ENCODE measurements around the gene FBXW7.

FBXW7 gene

DNA sequence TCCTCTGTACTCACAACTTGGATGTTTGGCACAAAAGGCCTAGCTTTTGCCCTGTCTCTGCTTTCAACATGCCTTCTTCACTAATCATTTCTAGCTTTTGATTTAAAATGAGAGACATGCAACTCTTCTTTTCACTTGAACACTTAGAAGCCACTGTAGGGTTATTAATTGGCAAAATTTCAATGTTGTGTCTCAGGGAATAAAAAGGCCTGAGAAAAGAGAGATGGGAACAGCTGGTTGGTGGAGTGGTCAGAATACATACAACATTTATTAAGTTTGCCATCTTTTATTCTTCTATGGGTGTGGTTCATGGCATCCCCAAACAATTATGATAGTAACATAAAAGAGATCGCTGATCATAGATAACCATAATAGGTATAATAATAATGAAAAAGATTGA, 114.3 kb downstream of the FBXW7 start:
- DNase-seq = no peak

DNA sequence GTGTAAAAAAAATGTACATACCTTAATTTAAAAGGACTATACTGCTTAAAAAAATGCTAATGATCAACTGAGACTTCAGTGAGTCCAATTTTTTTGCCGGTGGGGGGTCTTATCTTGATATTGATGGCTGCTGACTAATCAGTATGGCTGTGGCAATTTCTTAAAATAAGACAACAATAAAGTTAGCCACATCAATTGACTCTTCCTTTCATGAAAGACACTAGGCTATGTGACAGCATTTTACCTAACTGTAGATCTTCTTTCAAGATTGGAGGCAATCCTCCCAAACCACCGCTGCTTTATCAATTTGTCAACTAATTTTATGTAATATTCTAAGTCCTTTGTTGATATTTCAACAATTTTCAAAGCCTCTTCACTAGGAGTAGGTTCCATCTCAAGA, 116.1 kb downstream of the FBXW7 start:
- no peak for DNase-seq

DNA sequence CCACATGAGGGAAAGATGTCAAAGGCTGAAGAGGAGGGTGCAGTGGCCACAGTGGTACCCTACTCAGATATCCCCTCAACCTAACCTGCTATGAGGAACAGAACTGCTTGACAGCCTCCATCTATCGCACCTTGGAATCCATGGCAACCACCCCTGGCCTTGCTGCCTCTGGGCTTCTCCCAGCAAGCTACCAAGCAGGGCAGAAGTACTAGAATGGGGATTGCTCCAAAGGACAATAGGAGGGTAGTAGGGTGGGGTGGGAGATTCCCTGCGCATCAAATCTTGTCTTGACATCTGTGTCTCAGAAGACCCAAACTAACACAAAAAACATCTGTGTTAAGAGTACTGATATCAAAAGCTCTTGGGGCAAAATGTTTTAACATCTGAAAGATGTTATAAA, 118.2 kb downstream of the FBXW7 start:
- DNase-seq = no peak

DNA sequence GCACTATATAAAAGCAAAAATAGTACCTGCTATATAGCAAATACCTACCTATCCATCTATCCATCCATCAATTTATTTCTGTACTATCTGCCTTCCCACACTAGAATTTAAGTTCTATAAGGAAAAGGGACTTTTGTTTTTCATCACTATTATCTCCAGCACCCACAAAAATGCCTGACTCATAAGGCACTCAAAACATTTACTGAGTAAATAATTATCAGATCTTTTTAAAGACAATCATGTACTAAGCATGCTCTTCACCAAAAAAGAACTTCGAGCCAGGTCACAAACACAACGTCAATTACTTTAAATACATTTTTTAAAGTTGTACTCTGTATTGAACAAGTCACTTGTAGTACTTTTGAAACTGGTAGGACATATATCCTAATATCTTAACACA, 119.9 kb downstream of the FBXW7 start:
- no peak for DNase-seq

DNA sequence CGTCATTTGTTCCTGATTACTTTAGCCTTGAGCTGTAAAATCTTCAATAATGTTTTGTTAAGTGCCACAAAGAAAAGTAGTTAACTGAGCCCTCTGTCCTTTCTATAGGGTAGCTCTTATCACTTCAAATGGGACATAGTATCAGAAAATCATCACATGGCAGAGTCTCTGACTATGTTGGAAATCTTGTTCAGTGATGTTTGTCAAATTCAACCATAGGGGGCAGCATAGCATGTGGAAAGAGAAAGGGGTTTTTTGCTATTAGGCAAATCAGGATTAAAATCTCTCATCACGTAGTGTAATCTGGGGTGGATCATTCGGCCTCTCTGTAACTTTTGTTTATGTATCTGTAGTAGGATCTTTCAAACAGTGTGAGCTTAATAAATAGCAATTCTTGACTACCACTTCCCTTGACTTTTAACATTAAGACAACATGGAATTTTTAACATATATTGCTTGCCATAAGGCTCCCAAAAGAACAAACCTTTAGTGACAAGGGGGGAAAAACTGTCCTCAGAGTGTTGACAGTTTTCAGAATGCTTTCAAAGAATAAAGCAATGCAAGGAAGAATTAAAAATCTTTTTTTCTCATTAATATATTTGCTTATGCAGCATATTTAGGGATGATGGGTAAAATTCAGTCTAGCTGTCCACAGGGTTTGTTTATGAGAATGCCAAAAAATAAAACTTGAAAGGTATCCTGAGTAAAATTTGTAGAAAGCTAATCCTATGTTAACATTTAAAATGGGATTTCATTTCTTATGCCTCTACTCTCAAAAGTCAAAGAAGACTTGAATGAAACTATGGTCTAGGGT, 127.2 kb downstream of the FBXW7 start:
- no peak for DNase-seq

DNA sequence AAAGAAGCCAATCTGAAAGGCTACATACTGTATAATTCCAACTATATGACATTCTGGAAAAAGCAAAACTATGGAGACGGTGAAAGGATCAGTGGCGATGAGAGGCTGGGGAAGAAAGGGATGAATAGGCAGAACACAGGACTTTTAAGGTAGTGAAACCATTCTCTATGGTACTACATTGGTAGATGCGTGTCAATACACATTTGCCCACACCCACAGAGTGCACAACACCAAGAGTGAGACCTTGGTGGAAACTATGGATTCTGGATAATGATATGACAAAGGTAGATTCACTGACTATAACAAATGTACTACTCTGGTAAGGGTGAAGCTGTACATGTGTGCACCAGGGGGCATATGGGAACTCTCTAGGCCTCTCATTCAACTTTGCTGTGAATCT, 134.5 kb downstream of the FBXW7 start:
- no peak for DNase-seq

DNA sequence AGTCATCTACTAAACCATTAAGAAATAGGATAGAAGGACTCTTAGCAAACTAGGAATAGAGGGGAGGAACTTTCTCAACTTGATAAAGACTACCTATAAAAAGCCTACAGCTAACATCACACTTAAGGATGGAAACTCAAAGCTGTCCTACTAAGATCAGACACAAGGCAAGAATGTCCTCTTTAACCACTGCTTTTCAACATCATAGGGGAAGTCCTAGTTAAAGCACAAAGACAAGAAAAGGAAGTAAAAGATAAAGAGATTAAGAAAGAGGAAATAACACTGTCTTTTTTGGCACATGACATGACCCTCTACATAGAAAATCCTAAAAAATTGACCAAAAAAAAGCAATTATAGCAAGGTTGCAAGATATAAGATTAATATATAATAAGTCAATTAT, 136.6 kb downstream of the FBXW7 start:
- DNase-seq = no peak

DNA sequence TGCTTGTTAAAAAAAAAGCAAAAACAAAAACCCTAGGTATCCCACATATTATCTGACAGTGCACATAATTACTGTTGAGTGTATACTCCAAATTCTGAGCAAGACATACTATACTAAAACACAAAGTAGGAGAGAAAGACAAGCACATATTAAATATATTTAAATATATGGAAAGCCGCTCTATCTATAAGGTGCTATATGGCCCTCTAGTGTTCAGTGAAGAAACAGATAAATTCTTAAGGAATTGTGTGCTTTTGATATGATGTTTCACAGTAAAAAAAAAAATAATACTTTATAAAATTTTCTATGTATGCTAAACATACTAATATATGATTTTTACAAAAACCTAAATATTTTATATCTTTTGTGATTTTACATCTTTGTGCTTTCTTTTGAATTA, 137.8 kb downstream of the FBXW7 start:
- DNase-seq = no peak

DNA sequence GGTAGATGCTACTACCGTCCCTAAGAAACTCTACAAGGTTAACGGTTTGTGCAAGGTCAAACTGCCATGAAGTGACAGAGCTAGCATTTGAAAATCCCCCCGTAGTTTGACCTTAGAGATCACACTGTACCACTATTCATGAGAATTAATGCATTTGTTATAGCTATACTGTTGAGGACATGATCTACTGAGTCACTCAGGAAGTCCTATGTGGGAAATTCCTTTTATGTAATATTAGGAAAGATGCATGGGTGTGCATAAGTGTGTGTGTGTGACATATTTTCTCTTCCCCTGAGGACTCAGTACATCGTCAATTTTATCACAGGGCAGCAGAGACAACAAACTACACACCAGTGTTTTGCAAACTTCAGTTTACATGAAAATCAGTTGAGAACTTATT, 141.1 kb downstream of the FBXW7 start:
- DNase-seq = no peak

DNA sequence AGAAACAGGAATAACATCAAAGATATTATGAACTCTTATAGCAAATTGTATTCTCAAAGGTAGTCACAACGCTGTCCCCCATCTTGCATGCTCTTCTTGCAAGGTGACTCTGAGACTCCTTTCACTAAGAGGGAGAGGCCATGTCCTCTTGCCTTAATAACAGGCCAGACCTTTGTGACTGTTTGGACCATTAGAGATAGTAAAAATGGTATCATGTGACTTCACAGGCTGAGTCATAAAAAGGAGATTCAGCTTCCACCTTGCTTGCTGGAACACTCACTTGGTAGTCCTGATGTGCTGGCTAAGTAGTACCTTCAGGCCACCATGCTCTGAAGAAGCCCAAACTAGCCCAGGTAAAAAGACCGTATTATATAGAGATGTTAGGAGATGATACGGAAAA, 143.8 kb downstream of the FBXW7 start:
- no peak for DNase-seq

DNA sequence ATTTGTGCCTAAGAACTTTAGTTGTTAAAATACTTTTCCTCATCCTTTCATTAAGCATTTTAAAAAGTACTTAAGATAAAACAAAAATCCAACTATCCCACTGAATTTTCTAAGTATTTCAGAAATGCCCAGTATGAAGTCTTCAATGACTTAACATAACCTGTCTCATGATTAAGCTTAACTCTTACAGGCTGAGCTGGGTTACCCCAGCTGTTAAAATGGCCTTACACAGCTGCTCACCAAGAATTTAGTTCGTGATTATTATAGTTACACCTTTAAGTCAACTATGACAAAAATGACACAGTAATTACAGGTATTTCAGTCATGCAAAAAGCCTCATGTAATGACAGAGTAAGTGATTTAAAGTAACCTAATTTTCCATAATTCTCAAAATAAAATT, 145.7 kb downstream of the FBXW7 start:
- no peak for DNase-seq

DNA sequence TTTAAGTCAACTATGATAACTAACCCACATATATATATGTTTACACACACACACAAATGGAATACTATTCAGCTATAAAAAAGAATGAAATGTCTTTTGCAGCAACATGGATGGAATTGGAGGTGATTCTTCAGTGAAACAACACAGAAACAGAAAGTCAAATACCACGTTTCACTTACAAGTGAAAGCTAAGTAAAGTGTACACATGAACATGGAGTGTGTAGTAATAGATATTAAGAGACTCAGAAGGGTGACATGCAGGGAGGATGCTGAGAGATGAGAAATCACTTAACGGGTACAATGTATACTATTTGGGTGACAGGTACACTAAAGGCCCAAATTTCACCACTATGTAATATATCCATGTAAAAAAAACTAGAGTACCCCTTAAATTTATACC, 146.5 kb downstream of the FBXW7 start:
- DNase-seq = no peak

DNA sequence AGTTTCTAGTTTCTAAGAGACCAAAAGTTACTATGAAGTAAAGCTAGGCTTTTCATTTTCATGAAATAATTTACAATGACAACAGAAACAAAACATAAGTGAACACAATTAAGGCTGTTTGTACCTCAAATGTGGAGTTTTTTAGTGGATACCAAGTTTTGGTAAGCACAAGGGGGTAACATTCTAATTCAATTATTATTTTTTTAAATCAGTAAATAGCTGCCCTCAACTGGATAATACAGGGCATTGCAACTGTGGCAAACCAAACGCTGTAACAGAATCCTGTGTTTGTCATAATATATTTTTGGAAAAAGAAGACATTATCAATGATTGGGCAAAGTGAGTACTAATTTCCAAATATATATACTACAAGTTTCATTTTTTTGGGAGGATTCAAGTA, 150.3 kb downstream of the FBXW7 start:
- no peak for DNase-seq

DNA sequence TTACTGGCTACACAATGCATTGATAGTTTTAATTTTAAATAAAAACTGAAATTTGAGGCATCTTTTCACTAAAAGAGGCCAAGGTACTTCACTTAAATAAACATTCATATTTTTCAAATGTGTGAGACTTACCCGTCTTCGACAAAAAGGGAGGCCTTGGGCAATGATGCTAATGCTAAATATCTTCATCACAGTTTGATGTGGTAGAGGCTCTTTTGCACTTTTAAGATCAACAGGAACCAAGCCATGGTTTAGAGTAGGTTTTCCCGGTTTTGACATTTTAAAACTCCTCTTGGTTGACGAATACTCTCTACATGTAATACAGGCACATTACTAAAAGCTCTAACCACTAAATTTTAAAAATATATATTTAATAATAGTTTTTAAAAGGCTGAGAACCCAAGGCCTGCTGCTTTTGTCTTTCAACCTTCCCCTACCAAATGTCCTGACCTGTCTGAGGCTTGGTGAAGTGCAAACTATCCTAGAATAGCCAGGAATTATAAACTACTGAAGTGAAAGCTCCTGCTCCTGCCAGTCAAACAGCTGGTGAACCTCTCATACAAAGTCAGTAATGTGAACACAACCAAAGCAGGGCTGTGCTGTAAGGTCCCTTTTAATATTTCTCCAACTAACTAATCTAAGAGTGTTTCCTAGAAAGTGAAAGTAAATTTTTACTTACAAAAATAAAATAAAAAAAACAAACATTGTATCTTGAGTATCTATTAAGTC, 153.7 kb downstream of the FBXW7 start:
- DNase-seq = no peak

DNA sequence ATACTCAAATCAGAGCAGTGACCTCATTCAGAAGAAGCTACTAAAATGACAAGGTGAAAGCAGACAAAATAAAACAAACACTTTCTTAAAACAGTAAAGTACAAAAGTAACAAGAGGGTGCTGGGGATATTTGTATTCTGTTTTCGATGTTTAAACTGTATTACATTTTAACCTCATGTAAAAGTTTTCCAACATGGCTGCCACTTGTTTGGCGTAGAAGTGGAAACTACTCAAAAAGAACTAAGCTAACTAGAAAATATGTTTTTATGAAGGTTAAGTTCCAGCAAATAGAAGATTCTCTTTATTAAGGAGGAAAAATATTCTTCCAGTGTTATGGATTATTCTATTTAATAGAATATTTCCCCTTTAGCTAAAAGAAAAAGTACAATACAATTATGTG, 155.0 kb downstream of the FBXW7 start:
- DNase-seq = no peak

DNA sequence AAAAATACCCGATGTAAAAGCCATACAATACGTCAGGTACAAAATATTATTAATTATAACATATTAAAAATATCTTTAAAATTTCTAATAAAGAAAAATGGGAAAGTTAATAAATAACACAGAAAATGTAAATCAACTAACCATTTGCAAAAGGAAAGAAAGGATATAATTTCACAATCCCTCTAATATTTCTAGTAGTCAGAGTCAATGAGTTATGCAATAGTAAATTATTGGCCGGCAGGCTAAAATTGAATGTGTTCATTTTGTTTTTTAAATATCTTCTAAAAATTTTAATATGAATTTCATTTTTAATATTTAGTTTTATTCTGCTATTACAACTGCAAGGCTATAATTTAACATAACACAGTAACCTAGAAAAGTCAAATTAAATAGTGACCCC, 155.7 kb downstream of the FBXW7 start:
- no peak for DNase-seq

DNA sequence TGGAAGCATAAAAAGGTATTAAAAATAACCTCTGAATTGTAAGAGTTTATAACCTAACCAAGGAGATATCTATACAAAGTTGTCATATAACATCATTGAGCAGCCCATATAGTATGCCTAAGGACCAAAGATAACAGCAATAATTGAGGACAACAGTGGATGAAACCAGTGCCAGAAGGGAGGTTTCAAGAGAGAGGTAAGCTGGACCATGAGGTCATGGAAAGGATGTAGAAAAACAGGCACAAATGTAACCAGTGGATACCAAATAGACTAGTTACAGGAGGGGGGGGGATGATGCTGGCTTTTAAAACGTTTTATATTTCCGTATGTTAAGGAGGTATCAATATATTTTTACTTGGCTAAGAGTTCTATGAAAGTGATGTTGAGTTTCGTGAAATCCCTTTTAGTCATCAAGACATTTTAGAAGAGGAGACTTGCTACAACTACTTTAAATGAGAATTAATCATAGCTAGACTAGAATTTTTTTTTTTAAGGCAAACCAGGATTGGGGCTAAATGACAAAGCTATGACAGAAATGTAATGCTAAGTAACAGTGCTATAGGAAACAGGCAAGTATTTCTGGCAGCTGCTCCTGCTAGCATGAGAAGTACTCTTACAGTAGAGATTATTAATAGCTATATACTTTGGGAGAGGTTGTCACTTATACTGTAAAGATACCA, 161.1 kb downstream of the FBXW7 start:
- DNase-seq = no peak

DNA sequence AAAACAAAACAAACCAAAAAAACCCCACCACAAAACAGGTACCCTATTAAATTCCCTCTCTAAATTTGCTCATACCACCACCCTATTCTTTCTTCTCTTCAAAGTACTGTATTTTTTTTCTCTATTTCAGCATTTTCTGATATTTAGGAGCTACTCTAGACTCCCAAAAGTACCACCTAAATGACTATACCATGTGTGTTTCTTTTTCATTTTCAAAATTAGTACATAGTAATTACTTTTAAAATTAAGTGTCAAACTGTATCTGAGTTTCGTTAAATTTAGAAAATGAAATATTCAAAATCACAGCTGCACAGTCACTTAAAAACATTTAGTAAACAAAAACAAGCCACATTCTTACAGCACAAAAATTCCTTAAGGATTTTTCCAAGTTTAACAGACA, 161.7 kb downstream of the FBXW7 start:
- DNase-seq = no peak

DNA sequence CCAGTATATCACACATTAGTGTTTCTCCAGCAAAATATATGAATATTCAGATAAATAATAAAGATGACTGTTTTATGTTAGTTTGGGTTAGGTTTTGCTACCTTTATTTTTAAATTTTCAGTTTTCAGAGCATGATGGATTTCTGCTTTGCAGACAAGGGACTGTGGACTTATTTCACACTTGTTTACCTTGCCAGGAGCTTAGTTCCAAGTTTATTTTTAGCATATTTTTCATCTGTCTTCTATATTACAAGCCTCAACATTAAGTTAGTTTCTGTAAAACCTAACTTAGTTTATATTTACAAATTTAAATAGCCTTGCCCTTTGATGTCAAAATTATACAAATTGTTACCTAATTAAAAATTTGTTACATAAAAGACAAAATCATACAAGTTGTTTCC, 163.4 kb downstream of the FBXW7 start:
- no peak for DNase-seq

DNA sequence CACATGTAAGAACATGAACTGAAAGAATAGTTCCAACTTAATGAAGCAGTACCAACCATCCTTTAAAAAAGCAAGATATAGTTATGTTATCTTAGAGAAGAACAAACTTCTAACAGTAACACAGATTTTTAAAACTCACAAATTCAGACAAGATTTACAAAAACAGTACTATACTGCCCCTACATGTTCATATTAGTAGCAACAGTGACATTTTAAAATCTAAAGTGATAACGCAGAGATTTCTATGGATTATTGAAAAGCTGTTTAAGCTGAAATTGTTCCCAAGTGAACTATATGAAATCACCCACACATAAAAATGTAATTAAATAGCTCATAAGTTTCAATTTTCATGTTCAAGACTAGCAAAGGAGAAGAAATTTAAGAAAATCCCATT, 166.0 kb downstream of the FBXW7 start:
- DNase-seq = no peak

DNA sequence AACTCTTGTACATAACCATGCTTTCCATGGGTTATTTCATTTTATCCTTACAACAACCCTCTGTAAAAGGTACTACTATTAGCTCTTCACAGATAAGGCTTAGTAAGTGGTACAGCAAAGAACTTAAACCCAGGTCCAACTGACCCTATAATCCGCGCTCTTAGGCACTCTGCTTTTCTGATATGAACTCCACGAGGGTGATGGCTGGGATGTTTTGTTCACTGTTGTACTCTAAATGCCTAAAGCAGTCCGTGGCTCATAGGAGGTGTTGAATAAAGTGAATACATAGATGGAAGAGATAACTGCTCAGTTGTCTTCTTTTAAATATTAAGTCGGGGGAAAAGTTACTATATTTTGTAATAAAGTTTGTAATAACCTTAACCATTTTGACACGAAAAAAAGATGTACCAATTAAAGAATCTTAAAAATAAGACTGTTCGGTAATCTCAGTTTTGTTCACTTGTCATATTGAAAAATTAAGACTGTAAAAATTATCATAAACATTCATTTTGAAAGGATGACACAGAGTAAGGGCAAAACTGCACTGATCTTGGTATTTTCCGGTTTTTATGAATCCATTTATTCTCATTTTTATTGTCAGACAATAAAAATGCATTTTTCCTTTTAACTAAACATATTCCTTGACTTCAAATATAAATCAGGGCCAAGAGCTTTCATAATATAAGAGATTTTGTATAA, 166.5 kb downstream of the FBXW7 start:
- no peak for DNase-seq

DNA sequence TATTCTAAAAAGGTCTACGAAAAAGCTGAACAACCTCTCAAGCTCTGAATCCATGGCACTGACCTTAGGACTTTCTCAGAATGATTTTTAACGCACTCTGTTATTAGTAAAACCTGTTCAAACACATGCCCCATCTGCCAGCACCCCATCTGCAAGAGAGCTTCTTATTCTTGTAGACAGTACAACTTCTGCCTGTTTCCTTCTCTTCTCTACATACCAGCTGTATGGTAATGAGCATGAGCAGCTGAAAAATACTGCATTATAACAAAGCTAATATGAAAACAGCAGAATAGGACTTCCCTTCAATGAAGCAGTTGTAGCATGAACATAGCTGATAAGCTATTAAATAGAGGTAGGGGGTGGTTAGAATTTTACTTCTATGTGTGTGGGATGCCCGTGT, 167.9 kb downstream of the FBXW7 start:
- no peak for DNase-seq

DNA sequence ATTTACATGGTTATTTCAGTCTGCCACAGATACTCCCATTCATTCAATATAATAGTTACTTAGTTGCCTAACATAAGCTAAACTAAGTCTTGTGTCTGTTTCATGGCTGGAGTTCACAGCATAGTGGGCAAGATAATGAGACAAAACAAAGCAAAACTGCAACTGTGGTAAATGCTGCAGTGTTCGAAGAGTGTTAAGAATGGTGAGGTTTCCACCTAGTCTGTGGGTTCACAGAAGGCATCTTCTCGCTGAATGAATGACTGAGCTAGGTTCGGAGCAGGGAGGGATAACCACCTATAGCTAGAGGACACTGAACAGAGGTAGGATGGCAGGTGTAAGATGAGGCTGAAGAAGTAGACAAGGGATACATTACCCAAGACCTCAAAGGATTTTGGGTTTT, 171.0 kb downstream of the FBXW7 start:
- DNase-seq = no peak

DNA sequence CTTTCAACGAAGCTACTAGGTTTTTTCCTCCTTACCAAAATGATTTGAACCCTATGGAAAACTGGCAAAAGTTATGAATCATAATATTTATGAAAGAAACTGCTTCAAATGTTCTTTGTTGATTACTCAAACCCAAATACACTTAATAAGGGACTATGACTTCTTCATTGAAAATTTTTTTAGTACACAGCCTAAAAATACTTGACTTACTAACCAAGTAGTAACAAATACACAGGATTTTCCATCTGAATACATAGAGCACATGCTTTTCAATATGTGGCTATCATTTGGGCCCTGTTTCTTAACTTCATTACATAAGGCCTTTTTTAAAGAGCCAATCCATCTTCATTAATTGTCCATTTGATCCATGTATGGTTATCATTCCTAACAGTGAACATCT, 171.5 kb downstream of the FBXW7 start:
- DNase-seq = no peak
